ENCODE results near the gene DOCK2. TPM values are rescaled to one million over a fixed set of nuclear protein-coding genes. Genes with fewer than 3 reads are reported as not detected.

DOCK2 gene
- polyA plus RNA-seq, 2 of the 4 experiments (the other 2 are of a cell fraction), result 2.1 to 4.6 TPM

GRCh38 chr5:170053896-170054295, 416.8 kb downstream of the DOCK2 start:
- ATAC-seq (no peak), DNase-seq (ENCODE audit: low read depth in 1 of 2, low spot score in 1 of 2) (no peak), FAIRE-seq (no peak)
- TF ChIP-seq FOXS1 (CRISPR knock-in tag; IDR thresholded peaks at IDR 0.05) (no peak), USF2 (IDR thresholded peaks at IDR 0.05) (no peak), JUN (IDR thresholded peaks at IDR 0.05) (no peak), BHLHE40 (IDR thresholded peaks at IDR 0.05; ENCODE audit: low read depth, low read length) (no peak), ELK1 (IDR thresholded peaks at IDR 0.05; ENCODE audit: low read depth, low read length) (no peak), SMC3 (IDR thresholded peaks at IDR 0.05) (no peak), KDM1A (IDR thresholded peaks at IDR 0.05; ENCODE audit: low read depth) (no peak), SREBF2 (IDR thresholded peaks at IDR 0.05) (no peak), RAD21 (conservative IDR thresholded peaks at IDR 0.05 in 1 of 2, IDR thresholded peaks at IDR 0.05 in 1 of 2) (no peak), CEBPB (IDR thresholded peaks at IDR 0.05) (no peak)
- POLR2A ChIA-PET, result no interaction called here
- no peak overlapping the region for H3K4me2 ChIP-seq
- no peak overlapping the region for H3K4me3 ChIP-seq
- H3K4me1 ChIP-seq, result no peaks in the 10 kb centered on the region
- H3K27ac ChIP-seq, result no peak overlapping the region
- no peaks in the 10 kb centered on the region for H3K9me3 ChIP-seq
- WGBS (ENCODE audit: missing lambda C conversion rate), result 75% methylated on average over 1 of the region's 1 CpG
- CTCF ChIA-PET, result interaction anchor here (0.6 to 1.4 kb wide), 3 partner anchors 39 to 1270 kb away, joined by 3 to 6 read pairs (median 6); partner anchors contain the start of gene INSYN2B

GRCh38 chr5:170055606-170056005, 418.5 kb downstream of the DOCK2 start:
- no peak overlapping the region for H3K27ac ChIP-seq
- FAIRE-seq (no peak), ATAC-seq (no peak), DNase-seq (ENCODE audit: low read depth in 1 of 2, low spot score in 1 of 2) (no peak)
- CTCF ChIA-PET, result interaction anchor here (1.3 kb wide), 1 partner anchor 16 kb away, joined by 7 read pairs; no protein-coding TSS in a partner anchor
- POLR2A ChIA-PET, result no interaction called here
- peaks cover 6% of the 10 kb centered on the region; the same call in 1 of the 3 replicates for H3K9me3 ChIP-seq
- no peak overlapping the region for H3K4me2 ChIP-seq
- no peaks in the 10 kb centered on the region for H3K4me1 ChIP-seq
- WGBS (ENCODE audit: missing lambda C conversion rate), result 63% methylated on average over 2 of the region's 2 CpGs
- TF ChIP-seq FOSL2 (IDR thresholded peaks at IDR 0.05), result no peak
- no peak for TF ChIP-seq FOSL2 (CRISPR knock-in tag; IDR thresholded peaks at IDR 0.05)
- no peak for TF ChIP-seq HOXB5 (CRISPR knock-in tag; IDR thresholded peaks at IDR 0.05)
- TF ChIP-seq RNF2 (IDR thresholded peaks at IDR 0.05; ENCODE audit: borderline replicate concordance, low read depth), result no peak
- TF ChIP-seq CHD4 (IDR thresholded peaks at IDR 0.05; ENCODE audit: borderline replicate concordance), result no peak
- TF ChIP-seq ELK1 (IDR thresholded peaks at IDR 0.05; ENCODE audit: low read depth, low read length), result no peak
- TF ChIP-seq HES2 (IDR thresholded peaks at IDR 0.05), result no peak
- TF ChIP-seq CTCF (IDR thresholded peaks at IDR 0.05), result no peak
- TF ChIP-seq ESRRA (IDR thresholded peaks at IDR 0.05; ENCODE audit: borderline replicate concordance, low read length), result no peak
- no peak for TF ChIP-seq FOSB (CRISPR knock-in tag; IDR thresholded peaks at IDR 0.05)
- TF ChIP-seq NR3C1 (IDR thresholded peaks at IDR 0.05), result no peak
- no peak for TF ChIP-seq HOXA7 (CRISPR knock-in tag; IDR thresholded peaks at IDR 0.05)
- no peak for TF ChIP-seq REST (IDR thresholded peaks at IDR 0.05)
- TF ChIP-seq EP300 (IDR thresholded peaks at IDR 0.05), result no peak
- no peak for TF ChIP-seq SMC3 (IDR thresholded peaks at IDR 0.05)
- TF ChIP-seq MAX (IDR thresholded peaks at IDR 0.05), result no peak
- TF ChIP-seq CEBPB (IDR thresholded peaks at IDR 0.05), result no peak
- TF ChIP-seq RARB (CRISPR knock-in tag; IDR thresholded peaks at IDR 0.05), result no peak
- TF ChIP-seq CBX8 (IDR thresholded peaks at IDR 0.05), result no peak
- TF ChIP-seq USF2 (IDR thresholded peaks at IDR 0.05), result no peak
- H3K4me3 ChIP-seq, result no peak overlapping the region

Measured in A549 (cell line).